Mesothelial cell of epicardium (in vitro differentiated cells): ENCODE measurements around the gene SH3TC2. TPM values are rescaled to one million over a fixed set of nuclear protein-coding genes. Genes with fewer than 3 reads are reported as not detected.

Source experiments
- DNase-seq, 2 experiments: peaks; one replicate each; pipeline ENCODE4 v3.0.0; 2021; ENCODE audit warnings: low spot score in 2 of 2; ENCODE audit not compliant: unreplicated experiment in 2 of 2
- H3K27ac Mint-ChIP-seq: 2 replicates; pipeline ENCODE4 v1.8.0; 2021; ENCODE audit warnings: mixed read lengths
- H3K27me3 Mint-ChIP-seq: 2 replicates; pipeline ENCODE4 v1.8.0; 2021; ENCODE audit warnings: low read depth, mixed read lengths
- H3K36me3 Mint-ChIP-seq: 2 replicates; pipeline ENCODE4 v1.8.0; 2021; ENCODE audit warnings: mixed read lengths
- H3K4me1 Mint-ChIP-seq: 2 replicates; pipeline ENCODE4 v1.8.0; 2021; ENCODE audit warnings: mixed read lengths
- H3K4me3 Mint-ChIP-seq: 2 replicates; pipeline ENCODE4 v1.8.0; 2021; ENCODE audit warnings: mild to moderate bottlenecking, moderate library complexity, mixed read lengths
- H3K9me3 Mint-ChIP-seq: 2 replicates; pipeline ENCODE4 v1.8.0; 2021; ENCODE audit warnings: mixed read lengths
- total RNA-seq: library from RNA; stranded (reverse); gene quantifications from 3 replicates; pipeline ENCODE4 v1.2.1, GENCODE V29; 2021
- TF ChIP-seq, protein P1 (sequence below): fragments of 200-600 bp; sonication (generic); IDR thresholded peaks from one replicate; pipeline ENCODE4 v1.5.0; 2021; ENCODE audit warnings: antibody characterized with exemption; ENCODE audit not compliant: unreplicated experiment

SH3TC2 gene
- total RNA-seq, 1 donor from 2014 or later, result 5.2 TPM

- Mint-ChIP-seq H3K27me3 (no peaks in the 10 kb centered on the region), H3K36me3 (no peaks in the 10 kb centered on the region), H3K27ac (no peak overlapping the region), H3K9me3 (peaks cover 8% of the 10 kb centered on the region), H3K4me3 (no peak overlapping the region), H3K4me1 (peaks cover 7% of the 10 kb centered on the region)
- TF ChIP-seq, protein P1, sequence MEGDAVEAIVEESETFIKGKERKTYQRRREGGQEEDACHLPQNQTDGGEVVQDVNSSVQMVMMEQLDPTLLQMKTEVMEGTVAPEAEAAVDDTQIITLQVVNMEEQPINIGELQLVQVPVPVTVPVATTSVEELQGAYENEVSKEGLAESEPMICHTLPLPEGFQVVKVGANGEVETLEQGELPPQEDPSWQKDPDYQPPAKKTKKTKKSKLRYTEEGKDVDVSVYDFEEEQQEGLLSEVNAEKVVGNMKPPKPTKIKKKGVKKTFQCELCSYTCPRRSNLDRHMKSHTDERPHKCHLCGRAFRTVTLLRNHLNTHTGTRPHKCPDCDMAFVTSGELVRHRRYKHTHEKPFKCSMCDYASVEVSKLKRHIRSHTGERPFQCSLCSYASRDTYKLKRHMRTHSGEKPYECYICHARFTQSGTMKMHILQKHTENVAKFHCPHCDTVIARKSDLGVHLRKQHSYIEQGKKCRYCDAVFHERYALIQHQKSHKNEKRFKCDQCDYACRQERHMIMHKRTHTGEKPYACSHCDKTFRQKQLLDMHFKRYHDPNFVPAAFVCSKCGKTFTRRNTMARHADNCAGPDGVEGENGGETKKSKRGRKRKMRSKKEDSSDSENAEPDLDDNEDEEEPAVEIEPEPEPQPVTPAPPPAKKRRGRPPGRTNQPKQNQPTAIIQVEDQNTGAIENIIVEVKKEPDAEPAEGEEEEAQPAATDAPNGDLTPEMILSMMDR, result no peak
- no peak for DNase-seq
Observed at GRCh38 chr5:148980731-148981130, 82.1 kb downstream of the SH3TC2 start.

GRCh38 chr5:148979083-148979723, 83.7 kb downstream of the SH3TC2 start:
- H3K9me3 Mint-ChIP-seq, result peaks cover 4% of the 10 kb centered on the region
- no peaks in the 10 kb centered on the region for H3K36me3 Mint-ChIP-seq
- H3K4me1 Mint-ChIP-seq, result peaks cover 7% of the 10 kb centered on the region
- no peak overlapping the region for H3K27ac Mint-ChIP-seq
- no peaks in the 10 kb centered on the region for H3K27me3 Mint-ChIP-seq
- no peak for DNase-seq
- H3K4me3 Mint-ChIP-seq, result no peak overlapping the region
- TF ChIP-seq, protein P1, result no peak

GRCh38 chr5:148978370-148979082, 84.3 kb downstream of the SH3TC2 start:
- Mint-ChIP-seq H3K27ac (no peak overlapping the region), H3K4me3 (no peak overlapping the region), H3K27me3 (peaks cover 2% of the 10 kb centered on the region), H3K36me3 (no peaks in the 10 kb centered on the region), H3K9me3 (no peaks in the 10 kb centered on the region), H3K4me1 (peaks cover 7% of the 10 kb centered on the region)
- TF ChIP-seq, protein P1, result no peak
- no peak for DNase-seq

- peaks cover 2% of the 10 kb centered on the region for H3K27me3 Mint-ChIP-seq
- H3K36me3 Mint-ChIP-seq, result no peaks in the 10 kb centered on the region
- H3K9me3 Mint-ChIP-seq, result no peaks in the 10 kb centered on the region
- no peak for DNase-seq
- no peak overlapping the region for H3K27ac Mint-ChIP-seq
- H3K4me3 Mint-ChIP-seq, result no peak overlapping the region
- TF ChIP-seq, protein P1, result no peak
- H3K4me1 Mint-ChIP-seq, result peaks cover 7% of the 10 kb centered on the region
Observed at GRCh38 chr5:148976569-148977381, 86.1 kb downstream of the SH3TC2 start.

GRCh38 chr5:148974642-148975327, 88.1 kb downstream of the SH3TC2 start:
- H3K4me3 Mint-ChIP-seq, result no peak overlapping the region
- TF ChIP-seq, protein P1, result no peak
- peaks cover 5% of the 10 kb centered on the region for H3K4me1 Mint-ChIP-seq
- DNase-seq, result no peak
- peaks cover 2% of the 10 kb centered on the region for H3K27me3 Mint-ChIP-seq
- no peaks in the 10 kb centered on the region for H3K9me3 Mint-ChIP-seq
- no peak overlapping the region for H3K27ac Mint-ChIP-seq
- no peaks in the 10 kb centered on the region for H3K36me3 Mint-ChIP-seq
